ENCODE measurements around the gene ELMO3.
A peak's percentile ranks its signal among the peaks of the same experiment; 100 is the strongest.

The ELMO3 gene

DNA sequence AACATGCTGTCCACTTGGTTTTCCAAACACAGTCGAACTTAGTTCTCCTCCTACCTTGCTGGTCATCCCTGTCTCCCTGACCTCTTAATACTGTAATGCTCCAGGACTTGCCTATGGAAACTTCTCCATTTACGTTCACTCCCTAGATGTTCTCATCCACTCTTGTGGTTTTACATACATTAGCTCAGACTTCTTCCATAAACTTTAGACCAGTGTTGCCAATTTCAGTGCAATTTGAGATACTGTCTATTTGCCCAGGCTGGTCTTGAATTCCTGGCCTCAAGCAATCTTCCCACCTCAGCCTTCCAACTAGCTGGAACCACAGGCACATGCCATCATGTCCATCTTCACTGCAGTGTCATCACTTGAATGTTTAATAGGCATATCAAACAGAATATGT, 16.6 kb upstream of the ELMO3 start:
- Histone ChIP-seq H3K4me1 (ENCODE audit: control insufficient read depth in 2 of 2, insufficient read depth in 1 of 2, low read depth in 1 of 2, low read length in 2 of 2) (peaks cover 8 to 21% of the 10 kb centered on the region in 2 donors), H3K18ac (ENCODE audit: low read length) (no peak overlapping the region), H4K8ac (ENCODE audit: low read depth, low read length) (no peak overlapping the region), H2BK120ac (ENCODE audit: low read depth, low read length) (no peak overlapping the region), H3K4me3 (ENCODE audit: low read length in 2 of 2) (peak overlapping the region in 1 of 2 donors; percentile 54), H3K9ac (ENCODE audit: low read depth, low read length, poor library complexity) (no peak overlapping the region), H2BK15ac (ENCODE audit: low read length) (no peak overlapping the region), H2BK5ac (ENCODE audit: low read length) (no peak overlapping the region), H2AFZ (ENCODE audit: low read length) (no peak overlapping the region), H3K27me3 (ENCODE audit: control insufficient read depth in 3 of 3, insufficient read depth in 3 of 3, low read depth in 1 of 3, low read length in 3 of 3) (peaks cover 5 to 55% (median 8%) of the 10 kb centered on the region in 3 experiments), H3K4ac (ENCODE audit: low read length) (no peak overlapping the region), H3K23ac (ENCODE audit: low read depth, low read length, poor library complexity) (no peak overlapping the region), H3K14ac (ENCODE audit: low read length) (no peak overlapping the region), H3K9me3 (replicated peaks in 1 of 2; ENCODE audit: control insufficient read depth in 2 of 2, insufficient read depth in 1 of 2, low read depth in 1 of 2, low read length in 2 of 2) (no peaks in the 10 kb centered on the region), H3K4me2 (ENCODE audit: insufficient read depth, low read length, poor library complexity, severe bottlenecking) (no peak overlapping the region), H3K36me3 (replicated peaks in 1 of 2; ENCODE audit: control insufficient read depth in 2 of 2, insufficient read depth in 2 of 2, low read length in 2 of 2) (peaks cover 0 to 13% of the 10 kb centered on the region in 2 donors), H2AK5ac (ENCODE audit: low read depth, low read length) (no peak overlapping the region), H2BK12ac (ENCODE audit: low read length) (no peak overlapping the region), H3K79me1 (ENCODE audit: low read depth, low read length) (peaks cover 6% of the 10 kb centered on the region), H3K27ac (replicated peaks; ENCODE audit: low read length) (no peak overlapping the region), H4K91ac (ENCODE audit: low read depth, low read length, poor library complexity) (no peak overlapping the region)
- DNase-seq (ENCODE audit: low spot score), result no peak
- WGBS, 2 donors (ENCODE audit: extremely low coverage in 2 of 2, insufficient read length in 2 of 2, insufficient replicate concordance in 1 of 2), result no CpG with 5 or more reads among the region's 2 CpGs

DNA sequence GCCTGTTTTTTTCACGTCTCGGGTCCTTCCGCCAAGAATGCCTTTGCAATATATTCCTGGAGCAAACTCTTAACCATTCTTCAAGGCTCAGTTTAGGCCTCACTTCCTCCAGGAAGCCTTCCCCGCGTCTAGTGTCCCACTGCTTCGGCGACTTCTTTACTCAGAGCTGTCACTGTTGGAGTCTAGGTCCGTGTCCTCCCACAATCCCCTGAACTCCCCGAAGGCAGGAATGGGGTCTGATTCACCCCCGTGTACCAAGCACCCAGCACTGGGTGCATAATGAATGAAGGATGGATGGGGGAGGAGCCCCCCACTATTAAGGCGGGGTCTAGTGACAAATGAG, 15.7 kb upstream of the ELMO3 start:
- H3K4me1 ChIP-seq (ENCODE audit: control insufficient read depth in 2 of 2, insufficient read depth in 1 of 2, low read depth in 1 of 2, low read length in 2 of 2), result peaks cover 8 to 19% of the 10 kb centered on the region in 2 donors
- peaks cover 7% of the 10 kb centered on the region for H3K79me1 ChIP-seq (ENCODE audit: low read depth, low read length)
- peak overlapping the region; percentile 84 for H3K18ac ChIP-seq (ENCODE audit: low read length)
- no peak overlapping the region for H2BK120ac ChIP-seq (ENCODE audit: low read depth, low read length)
- no peak for DNase-seq (ENCODE audit: low spot score)
- H4K8ac ChIP-seq (ENCODE audit: low read depth, low read length), result no peak overlapping the region
- H3K9me3 ChIP-seq (replicated peaks in 1 of 2; ENCODE audit: control insufficient read depth in 2 of 2, insufficient read depth in 1 of 2, low read depth in 1 of 2, low read length in 2 of 2), result no peaks in the 10 kb centered on the region
- no peak overlapping the region for H2BK12ac ChIP-seq (ENCODE audit: low read length)
- H2BK5ac ChIP-seq (ENCODE audit: low read length), result peak overlapping the region; percentile 94
- peak overlapping the region; percentile 54 to 90 for H3K4me3 ChIP-seq (ENCODE audit: low read length in 2 of 2)
- peak overlapping the region; percentile 82 for H3K4me2 ChIP-seq (ENCODE audit: insufficient read depth, low read length, poor library complexity, severe bottlenecking)
- H3K27me3 ChIP-seq (ENCODE audit: control insufficient read depth in 3 of 3, insufficient read depth in 3 of 3, low read depth in 1 of 3, low read length in 3 of 3), result peaks cover 5 to 46% (median 8%) of the 10 kb centered on the region in 3 experiments
- H2BK15ac ChIP-seq (ENCODE audit: low read length), result no peak overlapping the region
- H3K9ac ChIP-seq (ENCODE audit: low read depth, low read length, poor library complexity), result peak overlapping the region; percentile 55
- no peak overlapping the region for H3K23ac ChIP-seq (ENCODE audit: low read depth, low read length, poor library complexity)
- H4K91ac ChIP-seq (ENCODE audit: low read depth, low read length, poor library complexity), result no peak overlapping the region
- no peak overlapping the region for H2AK5ac ChIP-seq (ENCODE audit: low read depth, low read length)
- H3K36me3 ChIP-seq (replicated peaks in 1 of 2; ENCODE audit: control insufficient read depth in 2 of 2, insufficient read depth in 2 of 2, low read length in 2 of 2), result peaks cover 0 to 13% of the 10 kb centered on the region in 2 donors
- H3K4ac ChIP-seq (ENCODE audit: low read length), result no peak overlapping the region
- H2AFZ ChIP-seq (ENCODE audit: low read length), result peak overlapping the region; percentile 96
- H3K27ac ChIP-seq (replicated peaks; ENCODE audit: low read length), result no peak overlapping the region
- H3K14ac ChIP-seq (ENCODE audit: low read length), result no peak overlapping the region
- no CpG with 5 or more reads among the region's 11 CpGs for WGBS, 2 donors (ENCODE audit: extremely low coverage in 2 of 2, insufficient read length in 2 of 2, insufficient replicate concordance in 1 of 2)

DNA sequence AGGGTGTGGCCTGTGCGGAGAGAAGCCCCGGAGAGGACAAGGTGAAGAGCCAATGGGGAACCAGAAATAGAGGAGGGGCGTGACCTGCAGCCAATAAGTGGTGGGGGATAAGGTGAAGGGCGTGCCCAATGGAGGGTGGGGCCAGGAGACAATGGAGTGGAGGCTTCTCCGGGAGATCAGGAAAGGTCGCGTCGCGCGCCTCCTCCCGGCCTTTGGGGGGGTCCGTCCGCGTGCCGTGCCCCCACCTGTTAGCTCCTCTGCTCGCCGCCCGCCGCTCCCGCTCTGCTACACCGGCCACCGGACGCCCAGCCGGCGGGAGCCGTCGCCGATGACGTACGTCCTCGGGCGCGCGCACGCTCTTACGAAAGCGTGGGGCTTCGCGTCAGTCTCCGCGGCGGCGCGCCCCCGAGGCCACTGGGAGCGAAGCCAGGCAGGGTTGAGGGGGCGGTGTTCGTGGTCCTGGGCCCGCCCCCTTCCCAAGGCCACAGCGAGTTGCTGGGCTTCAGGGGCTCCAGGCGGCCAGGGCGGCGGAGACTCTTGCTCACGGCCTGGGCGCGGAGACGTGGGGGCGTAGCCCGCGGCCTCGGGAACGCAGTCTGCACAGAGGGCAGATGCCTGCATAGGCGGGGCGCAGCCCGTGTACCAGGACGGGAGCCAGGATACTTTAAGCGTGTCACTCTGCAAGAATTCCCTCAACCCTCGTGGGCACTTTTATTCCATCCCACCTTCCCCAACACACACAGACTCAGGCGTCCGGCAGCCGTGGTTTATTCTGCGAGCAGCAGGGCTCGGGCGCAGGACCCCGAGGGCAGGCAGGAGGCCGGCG, 15.1 kb upstream of the ELMO3 start, which contains the start of gene MATCAP1:
Gene MATCAP1, minus strand, starts transcription at position 337 of the 826 bp plus-strand sequence. CDS start 3,353 bp downstream, outside the sequence.
- WGBS, 2 donors (ENCODE audit: extremely low coverage in 2 of 2, insufficient read length in 2 of 2, insufficient replicate concordance in 1 of 2), result no CpG with 5 or more reads among the region's 77 CpGs
- Histone ChIP-seq H3K27me3 (ENCODE audit: control insufficient read depth in 3 of 3, insufficient read depth in 3 of 3, low read depth in 1 of 3, low read length in 3 of 3) (peaks cover 5 to 40% (median 8%) of the 10 kb centered on the region in 3 experiments), H4K8ac (ENCODE audit: low read depth, low read length) (peak within 1 kb of the TSS; percentile 96), H3K18ac (ENCODE audit: low read length) (peak within 1 kb of the TSS; percentile 99), H2AK5ac (ENCODE audit: low read depth, low read length) (peak within 1 kb of the TSS; percentile 37), H3K9me3 (replicated peaks in 1 of 2; ENCODE audit: control insufficient read depth in 2 of 2, insufficient read depth in 1 of 2, low read depth in 1 of 2, low read length in 2 of 2) (no peaks in the 10 kb centered on the region), H3K4ac (ENCODE audit: low read length) (no peak within 1 kb of the TSS), H2BK120ac (ENCODE audit: low read depth, low read length) (no peak within 1 kb of the TSS), H3K4me1 (ENCODE audit: control insufficient read depth in 2 of 2, insufficient read depth in 1 of 2, low read depth in 1 of 2, low read length in 2 of 2) (peaks cover 8 to 17% of the 10 kb centered on the region in 2 donors), H3K79me1 (ENCODE audit: low read depth, low read length) (peaks cover 7% of the 10 kb centered on the region), H3K36me3 (replicated peaks in 1 of 2; ENCODE audit: control insufficient read depth in 2 of 2, insufficient read depth in 2 of 2, low read length in 2 of 2) (peaks cover 0 to 13% of the 10 kb centered on the region in 2 donors), H3K23ac (ENCODE audit: low read depth, low read length, poor library complexity) (peak within 1 kb of the TSS; percentile 99), H3K27ac (replicated peaks; ENCODE audit: low read length) (peak within 1 kb of the TSS; percentile 92), H3K14ac (ENCODE audit: low read length) (peak within 1 kb of the TSS; percentile 97), H3K4me2 (ENCODE audit: insufficient read depth, low read length, poor library complexity, severe bottlenecking) (peak within 1 kb of the TSS; percentile 91), H2BK5ac (ENCODE audit: low read length) (peak within 1 kb of the TSS; percentile 94), H3K4me3 (ENCODE audit: low read length in 2 of 2) (peak within 1 kb of the TSS; percentile 54 to 90), H3K9ac (ENCODE audit: low read depth, low read length, poor library complexity) (peak within 1 kb of the TSS; percentile 95), H2BK12ac (ENCODE audit: low read length) (peak within 1 kb of the TSS; percentile 73), H2AFZ (ENCODE audit: low read length) (peak within 1 kb of the TSS; percentile 96), H2BK15ac (ENCODE audit: low read length) (peak within 1 kb of the TSS; percentile 94), H4K91ac (ENCODE audit: low read depth, low read length, poor library complexity) (peak within 1 kb of the TSS; percentile 30)
- peak; percentile 96 for DNase-seq (ENCODE audit: low spot score)

DNA sequence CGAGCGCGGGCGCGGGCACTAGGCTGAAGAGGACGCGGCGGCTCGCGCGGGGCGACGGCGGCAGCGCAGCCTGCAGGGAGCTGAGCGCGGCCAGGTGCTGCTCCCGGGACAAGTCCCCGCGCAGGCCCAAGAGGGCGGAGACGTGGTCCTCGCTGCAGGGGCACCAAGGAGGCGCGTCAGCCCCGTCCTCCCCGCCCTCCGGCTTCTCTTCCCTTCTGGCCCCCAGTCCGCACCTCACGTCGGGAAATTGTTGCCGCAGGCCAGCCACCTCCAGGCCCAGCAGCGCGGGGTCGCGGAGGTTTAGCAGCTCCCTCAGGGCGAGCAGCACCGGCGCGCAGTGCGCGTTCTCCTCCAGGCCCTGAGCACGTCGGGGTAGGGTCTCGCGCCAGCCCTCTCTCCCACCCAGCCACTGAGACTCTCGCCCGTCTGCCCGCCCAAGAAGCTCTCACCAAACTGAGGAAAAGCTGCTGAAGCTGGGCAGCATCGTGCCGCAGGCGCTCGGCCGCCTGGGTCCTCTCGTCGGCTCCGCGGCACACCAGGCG, 14.4 kb upstream of the ELMO3 start:
- Histone ChIP-seq H2BK5ac (ENCODE audit: low read length) (peak overlapping the region; percentile 53), H2AK5ac (ENCODE audit: low read depth, low read length) (peak overlapping the region; percentile 37), H4K8ac (ENCODE audit: low read depth, low read length) (no peak overlapping the region), H3K36me3 (replicated peaks in 1 of 2; ENCODE audit: control insufficient read depth in 2 of 2, insufficient read depth in 2 of 2, low read length in 2 of 2) (peaks cover 0 to 11% of the 10 kb centered on the region in 2 donors), H2BK12ac (ENCODE audit: low read length) (no peak overlapping the region), H3K4me3 (ENCODE audit: low read length in 2 of 2) (peak overlapping the region; percentile 54 to 90), H3K4ac (ENCODE audit: low read length) (no peak overlapping the region), H4K91ac (ENCODE audit: low read depth, low read length, poor library complexity) (peak overlapping the region; percentile 30), H2AFZ (ENCODE audit: low read length) (peak overlapping the region; percentile 96), H3K18ac (ENCODE audit: low read length) (peak overlapping the region; percentile 89), H2BK120ac (ENCODE audit: low read depth, low read length) (no peak overlapping the region), H3K23ac (ENCODE audit: low read depth, low read length, poor library complexity) (peak overlapping the region; percentile 98), H3K27me3 (ENCODE audit: control insufficient read depth in 3 of 3, insufficient read depth in 3 of 3, low read depth in 1 of 3, low read length in 3 of 3) (peaks cover 5 to 33% (median 8%) of the 10 kb centered on the region in 3 experiments), H3K14ac (ENCODE audit: low read length) (peak overlapping the region; percentile 38), H3K9ac (ENCODE audit: low read depth, low read length, poor library complexity) (peak overlapping the region; percentile 70), H3K9me3 (replicated peaks in 1 of 2; ENCODE audit: control insufficient read depth in 2 of 2, insufficient read depth in 1 of 2, low read depth in 1 of 2, low read length in 2 of 2) (no peaks in the 10 kb centered on the region), H3K27ac (replicated peaks; ENCODE audit: low read length) (no peak overlapping the region), H3K4me2 (ENCODE audit: insufficient read depth, low read length, poor library complexity, severe bottlenecking) (peak overlapping the region; percentile 91), H3K79me1 (ENCODE audit: low read depth, low read length) (peaks cover 7% of the 10 kb centered on the region), H2BK15ac (ENCODE audit: low read length) (peak overlapping the region; percentile 58), H3K4me1 (ENCODE audit: control insufficient read depth in 2 of 2, insufficient read depth in 1 of 2, low read depth in 1 of 2, low read length in 2 of 2) (peaks cover 9 to 17% of the 10 kb centered on the region in 2 donors)
- no CpG with 5 or more reads among the region's 59 CpGs for WGBS, 2 donors (ENCODE audit: extremely low coverage in 2 of 2, insufficient read length in 2 of 2, insufficient replicate concordance in 1 of 2)
- DNase-seq (ENCODE audit: low spot score), result no peak
